Neutrophil (primary cell): ENCODE results near the gene PLEKHM2.
A peak's percentile ranks its signal among the peaks of the same experiment; 100 is the strongest.

Experiments
- H3K27ac ChIP-seq: fragments of 200-600 bp; sonication (generic); 2 replicates; pipeline ENCODE4 v1.5.1; 2016; ENCODE audit warnings: mild to moderate bottlenecking, moderate library complexity
- H3K27me3 ChIP-seq: fragments of 200-600 bp; sonication (generic); 2 replicates; pipeline ENCODE4 v1.6.0; 2016; ENCODE audit warnings: mild to moderate bottlenecking
- H3K36me3 ChIP-seq: fragments of 200-600 bp; sonication (generic); 2 replicates; pipeline ENCODE4 v1.5.1; 2017
- H3K4me1 ChIP-seq, 2 experiments: fragments of 200-600 bp in 1 of 2; sonication (generic) in 1 of 2; 1 replicate in 1 of 2; 2 replicates in 1 of 2; pipeline versions ENCODE4 v1.5.1 to v1.6.1; 2013 to 2016; ENCODE audit warnings: low read depth in 1 of 2, low read length in 1 of 2, mild to moderate bottlenecking in 1 of 2, moderate library complexity in 1 of 2; ENCODE audit not compliant: control insufficient read depth in 1 of 2, insufficient read depth in 1 of 2
- H3K4me3 ChIP-seq, 2 experiments: fragments of 200-600 bp in 1 of 2; sonication (generic) in 1 of 2; 1 replicate in 1 of 2; 2 replicates in 1 of 2; pipeline ENCODE4 v1.5.1; 2013 to 2016; ENCODE audit warnings: low read depth in 1 of 2, low read length in 1 of 2, mild to moderate bottlenecking in 1 of 2, moderate library complexity in 1 of 2
- H3K9me3 ChIP-seq: fragments of 200-600 bp; sonication (generic); 2 replicates; pipeline ENCODE4 v1.5.1; 2016
- TF ChIP-seq, protein P1 (sequence below): fragments of 200-600 bp; sonication (generic); IDR thresholded peaks from 2 replicates; pipeline ENCODE4 v1.5.1; 2016; ENCODE audit warnings: antibody characterized with exemption

Gene PLEKHM2

DNA sequence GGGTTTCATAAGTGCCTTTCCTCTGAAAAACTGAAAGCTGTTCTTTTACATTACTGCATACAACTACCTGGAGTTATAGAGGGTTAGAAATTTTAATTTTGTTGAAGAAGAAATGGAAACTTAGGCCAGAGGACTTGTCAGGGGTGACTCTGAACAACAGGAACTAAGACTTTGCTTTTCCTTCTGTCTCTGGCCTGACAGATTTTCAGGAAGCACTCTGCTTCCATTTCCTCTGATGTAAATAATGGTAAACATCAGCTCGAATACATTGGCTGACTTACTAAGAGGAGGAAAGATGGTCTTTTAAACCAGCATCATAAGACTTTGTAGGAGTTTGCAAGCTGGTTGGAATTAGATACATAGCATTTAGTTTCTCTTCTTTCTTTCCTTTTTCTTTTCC is 27.1 kb upstream of the PLEKHM2 start:
- Histone ChIP-seq H3K27ac (peak overlapping the region; percentile 68), H3K4me1 (peaks cover 12 to 13% of the 10 kb centered on the region in 2 experiments), H3K9me3 (no peaks in the 10 kb centered on the region), H3K36me3 (peaks cover 35% of the 10 kb centered on the region), H3K4me3 (no peak overlapping the region), H3K27me3 (no peaks in the 10 kb centered on the region)
- TF ChIP-seq, protein P1, sequence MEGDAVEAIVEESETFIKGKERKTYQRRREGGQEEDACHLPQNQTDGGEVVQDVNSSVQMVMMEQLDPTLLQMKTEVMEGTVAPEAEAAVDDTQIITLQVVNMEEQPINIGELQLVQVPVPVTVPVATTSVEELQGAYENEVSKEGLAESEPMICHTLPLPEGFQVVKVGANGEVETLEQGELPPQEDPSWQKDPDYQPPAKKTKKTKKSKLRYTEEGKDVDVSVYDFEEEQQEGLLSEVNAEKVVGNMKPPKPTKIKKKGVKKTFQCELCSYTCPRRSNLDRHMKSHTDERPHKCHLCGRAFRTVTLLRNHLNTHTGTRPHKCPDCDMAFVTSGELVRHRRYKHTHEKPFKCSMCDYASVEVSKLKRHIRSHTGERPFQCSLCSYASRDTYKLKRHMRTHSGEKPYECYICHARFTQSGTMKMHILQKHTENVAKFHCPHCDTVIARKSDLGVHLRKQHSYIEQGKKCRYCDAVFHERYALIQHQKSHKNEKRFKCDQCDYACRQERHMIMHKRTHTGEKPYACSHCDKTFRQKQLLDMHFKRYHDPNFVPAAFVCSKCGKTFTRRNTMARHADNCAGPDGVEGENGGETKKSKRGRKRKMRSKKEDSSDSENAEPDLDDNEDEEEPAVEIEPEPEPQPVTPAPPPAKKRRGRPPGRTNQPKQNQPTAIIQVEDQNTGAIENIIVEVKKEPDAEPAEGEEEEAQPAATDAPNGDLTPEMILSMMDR, result no peak

DNA sequence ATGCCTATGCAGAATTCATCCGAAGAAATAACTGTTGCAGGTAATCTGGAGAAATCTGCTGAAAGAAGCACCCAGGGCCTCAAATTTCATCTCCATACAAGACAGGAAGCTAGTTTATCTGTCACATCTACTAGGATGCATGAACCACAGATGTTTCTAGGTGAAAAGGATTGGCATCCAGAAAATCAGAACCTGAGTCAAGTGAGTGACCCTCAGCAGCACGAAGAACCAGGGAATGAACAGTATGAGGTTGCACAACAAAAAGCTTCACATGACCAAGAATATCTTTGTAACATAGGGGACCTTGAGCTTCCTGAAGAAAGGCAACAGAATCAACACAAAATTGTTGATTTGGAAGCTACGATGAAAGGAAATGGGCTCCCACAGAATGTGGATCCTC is 24.0 kb upstream of the PLEKHM2 start:
- peaks cover 33% of the 10 kb centered on the region for H3K36me3 ChIP-seq

DNA sequence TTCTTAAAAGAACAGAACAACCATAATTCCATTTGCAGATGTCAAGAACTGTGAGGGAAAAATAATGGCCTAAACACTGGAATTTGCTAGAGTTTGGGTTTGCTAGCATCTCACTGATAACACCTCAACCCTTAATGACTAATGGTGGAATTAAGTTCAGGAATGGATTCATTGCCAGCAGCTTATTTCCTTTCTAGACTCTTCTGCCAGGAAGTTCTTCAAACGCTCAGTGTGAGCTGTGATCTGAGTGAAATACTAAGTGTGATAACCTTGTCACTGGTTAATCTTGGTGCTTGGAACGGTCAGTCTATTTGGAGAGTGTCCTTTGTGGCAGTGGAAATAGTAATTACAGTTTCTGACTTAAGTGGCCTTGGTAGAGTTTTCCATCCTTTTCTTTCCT is 21.6 kb upstream of the PLEKHM2 start:
- Histone ChIP-seq H3K27me3 (no peaks in the 10 kb centered on the region), H3K4me1 (peaks cover 0 to 1% of the 10 kb centered on the region in 2 experiments), H3K4me3 (no peak overlapping the region), H3K27ac (no peak overlapping the region), H3K36me3 (peaks cover 33% of the 10 kb centered on the region), H3K9me3 (no peaks in the 10 kb centered on the region)
- TF ChIP-seq, protein P1, result no peak

More for the DNA sequence above, 24.0 kb upstream of the PLEKHM2 start:
- no peaks in the 10 kb centered on the region for H3K9me3 ChIP-seq
- H3K4me3 ChIP-seq, result no peak overlapping the region
- peaks cover 12 to 13% of the 10 kb centered on the region in 2 experiments for H3K4me1 ChIP-seq
- H3K27ac ChIP-seq, result no peak overlapping the region
- TF ChIP-seq, protein P1, result no peak
- no peaks in the 10 kb centered on the region for H3K27me3 ChIP-seq

DNA sequence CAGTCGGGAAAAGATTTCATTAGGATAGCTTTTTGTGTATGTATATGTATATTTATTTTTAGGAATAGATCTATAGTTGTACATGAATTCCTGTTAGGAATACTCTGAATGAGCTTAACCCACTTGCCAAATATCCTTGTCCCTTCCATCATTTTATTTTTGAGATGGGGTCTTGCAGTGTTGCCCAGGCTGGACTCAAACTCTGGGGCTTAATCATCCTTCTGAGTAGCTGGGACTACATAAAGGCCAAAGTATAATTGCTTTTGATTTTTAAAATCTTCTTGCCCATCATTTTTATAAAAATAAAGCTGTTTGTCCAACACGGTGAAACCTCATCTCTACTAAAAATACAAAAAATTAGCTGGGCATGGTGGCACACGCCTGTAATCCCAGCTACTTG is 20.2 kb upstream of the PLEKHM2 start:
- no peaks in the 10 kb centered on the region for H3K9me3 ChIP-seq
- no peak overlapping the region for H3K4me3 ChIP-seq
- no peaks in the 10 kb centered on the region for H3K4me1 ChIP-seq
- no peaks in the 10 kb centered on the region for H3K27me3 ChIP-seq
- no peak overlapping the region for H3K27ac ChIP-seq
- TF ChIP-seq, protein P1, result no peak
- peaks cover 33% of the 10 kb centered on the region for H3K36me3 ChIP-seq

DNA sequence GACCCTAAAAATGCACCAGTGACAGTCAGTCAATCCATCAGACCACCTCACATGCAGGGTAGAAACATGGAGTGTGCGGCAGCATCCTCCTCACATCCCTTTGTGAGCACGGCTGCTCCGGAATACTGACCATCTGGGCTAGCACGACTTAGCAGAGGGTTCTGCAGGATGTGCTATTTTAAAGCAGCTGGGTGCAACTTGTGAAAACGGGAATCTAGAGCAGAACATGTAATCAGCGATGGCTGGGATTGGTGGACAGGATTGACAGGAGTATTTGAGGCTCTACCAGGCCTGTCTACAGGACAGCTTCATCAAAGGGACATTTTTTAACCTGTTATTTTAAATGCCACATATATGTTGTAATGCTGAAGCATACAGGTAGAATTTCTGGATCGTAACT is 16.8 kb upstream of the PLEKHM2 start:
- no peak overlapping the region for H3K4me3 ChIP-seq
- H3K36me3 ChIP-seq, result peaks cover 2% of the 10 kb centered on the region
- H3K4me1 ChIP-seq, result no peaks in the 10 kb centered on the region
- H3K27ac ChIP-seq, result no peak overlapping the region
- TF ChIP-seq, protein P1, result no peak
- H3K9me3 ChIP-seq, result no peaks in the 10 kb centered on the region
- H3K27me3 ChIP-seq, result no peaks in the 10 kb centered on the region
